Activated naive CD4-positive, alpha-beta T cell treated with anti-CD3 and anti-CD28 coated beads, Interleukin-2, amount 50 U/mL, for 24 hours (primary cell): ENCODE measurements around the gene ADCY10.
"Not testable (repeated sequence)": the region's sequence is repeated elsewhere in the genome, so short reads cannot be mapped to it uniquely, and the experiment has no call there.

ENCODE experiments used
- H3K27ac Mint-ChIP-seq: one replicate; pipeline ENCODE4 v1.8.0; 2021; ENCODE audit warnings: mild to moderate bottlenecking, mixed read lengths
- H3K27me3 Mint-ChIP-seq: one replicate; pipeline ENCODE4 v1.8.0; 2021; ENCODE audit warnings: mixed read lengths
- H3K36me3 Mint-ChIP-seq: one replicate; pipeline ENCODE4 v1.8.0; 2021; ENCODE audit warnings: mixed read lengths
- H3K4me1 Mint-ChIP-seq: one replicate; pipeline ENCODE4 v1.8.0; 2021; ENCODE audit warnings: mixed read lengths
- H3K4me3 Mint-ChIP-seq: one replicate; pipeline ENCODE4 v1.8.0; 2021; ENCODE audit warnings: mild to moderate bottlenecking, mixed read lengths
- H3K9me3 Mint-ChIP-seq: one replicate; pipeline ENCODE4 v1.8.0; 2021; ENCODE audit warnings: mixed read lengths

ADCY10 gene

DNA sequence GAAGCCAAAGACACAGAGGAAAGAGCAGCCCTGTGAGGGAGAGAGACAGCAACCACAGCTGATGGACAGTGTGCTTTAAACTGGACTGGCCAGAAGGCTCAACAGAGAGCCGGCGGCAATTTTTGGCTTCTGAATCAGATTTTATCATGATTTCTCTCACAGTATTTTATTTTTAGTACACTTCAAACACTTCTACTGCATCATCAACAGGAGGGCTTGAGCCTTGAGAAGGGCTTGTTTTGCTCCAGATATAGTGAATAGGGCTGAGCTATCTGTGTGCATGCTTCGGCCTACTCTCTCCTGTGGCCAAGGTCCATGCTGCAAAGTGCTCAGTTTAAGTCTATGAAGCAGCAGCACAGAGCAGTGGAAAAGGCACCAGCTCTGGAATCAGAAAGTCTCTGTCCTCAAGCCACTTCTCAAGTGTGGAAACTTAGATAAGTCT is 33.3 kb downstream of the ADCY10 start:
- no peaks in the 10 kb centered on the region for H3K9me3 Mint-ChIP-seq
- H3K27me3 Mint-ChIP-seq: peaks cover 4% of the 10 kb centered on the region
- H3K36me3 Mint-ChIP-seq: no peaks in the 10 kb centered on the region
- H3K4me3 Mint-ChIP-seq: no peak overlapping the region
- no peak overlapping the region for H3K27ac Mint-ChIP-seq
- H3K4me1 Mint-ChIP-seq: no peaks in the 10 kb centered on the region

DNA sequence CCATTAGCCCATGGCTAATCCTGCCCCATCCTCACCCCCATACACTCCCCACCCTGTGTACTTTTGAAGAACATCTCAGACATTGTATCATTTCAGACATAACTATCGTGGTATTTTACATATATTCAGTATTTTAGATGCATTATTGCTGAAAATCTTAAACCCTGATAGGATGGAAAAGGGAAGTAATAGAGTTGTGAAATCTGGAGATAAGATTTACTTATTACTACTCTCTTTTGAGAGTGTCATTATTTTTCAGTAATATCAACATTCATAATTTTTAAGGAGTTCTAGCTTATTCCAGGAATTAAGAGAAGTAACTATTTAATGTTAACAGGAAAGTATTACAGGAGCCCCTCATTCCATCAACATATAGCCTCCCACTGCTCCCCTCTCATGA is 34.4 kb downstream of the ADCY10 start:
- no peaks in the 10 kb centered on the region for H3K9me3 Mint-ChIP-seq
- H3K27ac Mint-ChIP-seq: no peak overlapping the region
- H3K27me3 Mint-ChIP-seq: no peaks in the 10 kb centered on the region
- H3K4me3 Mint-ChIP-seq: no peak overlapping the region
- no peaks in the 10 kb centered on the region for H3K4me1 Mint-ChIP-seq
- H3K36me3 Mint-ChIP-seq: no peaks in the 10 kb centered on the region

DNA sequence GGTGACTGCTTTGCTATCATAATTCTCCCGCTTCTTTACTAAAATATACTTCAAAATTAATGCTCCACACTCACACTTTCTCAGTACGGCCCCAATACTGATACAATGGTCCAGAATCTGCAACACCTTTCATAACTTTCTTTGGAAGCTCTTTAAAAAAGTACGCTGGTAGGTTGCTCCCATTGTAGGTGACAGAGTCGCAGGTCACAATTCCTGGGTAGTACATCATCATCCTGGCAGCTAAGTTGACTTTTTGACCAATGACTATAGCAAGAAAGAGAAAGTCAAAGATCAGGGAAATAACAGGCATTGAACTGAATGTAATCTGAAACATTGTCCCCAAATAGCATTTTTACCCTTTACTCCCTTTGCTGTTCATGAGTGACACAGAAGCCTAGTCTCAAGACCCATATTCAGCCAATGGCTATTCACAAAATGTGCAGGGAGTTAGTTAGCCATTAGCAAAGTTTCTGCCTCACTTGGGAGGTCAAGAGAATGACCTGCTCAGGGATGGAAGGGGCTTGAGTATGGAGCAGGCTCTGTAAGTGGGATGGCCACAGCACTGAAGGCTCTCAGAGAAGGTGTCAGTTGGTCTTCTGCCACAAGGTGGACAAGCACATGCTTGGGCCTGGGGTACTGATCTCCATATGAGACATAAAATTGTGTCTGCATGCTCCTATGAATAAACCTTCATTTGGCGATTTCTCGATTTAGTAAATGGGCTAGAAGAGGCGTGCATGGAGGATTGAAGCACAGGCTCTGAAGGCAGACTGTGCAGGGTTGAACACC is 35.4 kb downstream of the ADCY10 start:
- H3K36me3 Mint-ChIP-seq: no peaks in the 10 kb centered on the region
- no peak overlapping the region for H3K4me3 Mint-ChIP-seq
- no peaks in the 10 kb centered on the region for H3K9me3 Mint-ChIP-seq
- H3K27me3 Mint-ChIP-seq: no peaks in the 10 kb centered on the region
- no peaks in the 10 kb centered on the region for H3K4me1 Mint-ChIP-seq
- no peak overlapping the region for H3K27ac Mint-ChIP-seq

DNA sequence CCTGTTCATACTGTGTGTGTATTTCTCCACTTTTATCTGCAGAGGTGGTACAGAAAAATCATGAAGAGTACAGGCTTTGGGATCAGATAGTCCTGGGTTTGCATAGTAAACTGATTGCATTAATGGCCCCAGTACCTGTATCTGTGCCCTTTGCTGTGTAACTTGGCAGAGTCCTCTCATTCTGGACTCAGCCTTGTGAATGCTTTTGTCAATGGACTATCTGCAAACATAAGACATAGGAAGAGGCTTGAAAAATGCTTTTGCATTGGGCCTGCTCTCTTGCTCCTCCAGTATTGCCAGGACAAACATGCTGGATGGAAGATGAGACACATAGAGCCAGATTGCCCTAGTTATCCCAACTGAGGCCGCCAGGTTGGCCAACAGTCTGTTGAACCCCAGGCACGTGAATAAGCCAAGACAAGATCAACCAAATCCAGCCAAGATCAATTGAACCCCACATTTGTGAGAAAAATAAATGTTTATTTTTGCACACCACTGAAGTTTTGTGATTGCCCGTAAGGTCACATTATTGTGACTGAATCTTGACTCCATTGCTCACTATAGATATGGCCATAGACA is 37.2 kb downstream of the ADCY10 start:
- no peak overlapping the region for H3K4me3 Mint-ChIP-seq
- H3K27me3 Mint-ChIP-seq: no peaks in the 10 kb centered on the region
- H3K36me3 Mint-ChIP-seq: no peaks in the 10 kb centered on the region
- no peak overlapping the region for H3K27ac Mint-ChIP-seq
- no peaks in the 10 kb centered on the region for H3K4me1 Mint-ChIP-seq
- H3K9me3 Mint-ChIP-seq: no peaks in the 10 kb centered on the region

DNA sequence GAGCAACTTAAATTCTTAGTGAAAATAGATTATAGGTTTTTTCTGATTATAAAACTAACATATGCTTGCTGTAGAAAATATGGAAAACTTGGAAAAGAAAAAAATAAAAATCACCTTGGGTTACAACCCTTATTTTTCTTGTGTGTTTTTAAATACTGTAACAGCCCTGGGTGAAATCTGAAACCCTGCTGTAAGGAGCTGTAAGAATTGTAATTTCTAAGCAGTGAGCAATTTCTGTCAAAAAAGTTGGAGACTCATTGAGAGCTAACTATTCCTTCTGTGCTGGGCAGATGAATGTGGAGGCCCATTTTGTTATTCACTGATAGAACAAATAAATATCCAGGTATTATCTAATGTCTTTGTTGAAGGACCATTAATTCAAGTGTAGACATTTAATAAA is 42.6 kb downstream of the ADCY10 start:
- no peak overlapping the region for H3K4me3 Mint-ChIP-seq
- no peaks in the 10 kb centered on the region for H3K4me1 Mint-ChIP-seq
- no peaks in the 10 kb centered on the region for H3K36me3 Mint-ChIP-seq

DNA sequence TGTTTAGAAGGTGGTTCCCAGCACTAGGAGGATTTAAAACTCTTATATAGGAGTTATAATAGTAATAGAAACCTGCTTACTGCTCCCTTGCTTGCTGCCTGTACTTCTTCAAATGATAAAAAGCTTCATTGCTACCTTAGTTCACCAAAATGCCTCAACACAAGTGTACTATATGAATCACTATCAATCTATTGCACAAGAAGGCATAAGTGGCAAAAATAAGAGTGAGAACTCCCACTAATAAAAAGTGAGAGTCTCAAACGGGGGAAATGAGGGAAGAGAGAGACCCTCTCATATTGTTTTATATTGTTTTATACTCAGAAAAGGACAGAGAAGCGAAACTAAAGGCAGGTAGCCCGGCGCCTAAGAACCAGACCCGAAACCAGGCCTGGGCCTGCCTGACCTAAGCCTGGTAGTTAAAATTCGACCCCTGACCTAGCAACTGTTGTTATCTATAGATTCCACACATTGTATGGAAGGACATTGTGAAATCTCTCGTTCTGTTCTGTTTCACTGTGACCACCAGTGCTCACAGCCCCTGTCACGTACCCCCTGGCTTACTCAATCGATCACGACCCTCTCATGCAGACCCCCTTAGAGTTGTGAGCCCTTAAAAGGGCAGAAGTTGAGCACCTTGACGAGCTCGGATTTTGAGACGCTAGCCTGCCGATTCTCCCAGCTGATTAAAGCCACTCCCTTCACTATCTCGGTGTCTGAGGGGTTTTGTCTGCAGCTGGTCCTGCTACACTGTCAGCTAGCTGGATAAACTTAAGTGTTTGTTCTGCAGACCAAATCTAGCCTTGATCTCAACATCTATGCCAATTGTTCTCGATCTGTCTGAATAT is 44.6 kb downstream of the ADCY10 start:
- not testable (repeated sequence) for H3K4me1 Mint-ChIP-seq, H3K9me3 Mint-ChIP-seq, H3K27ac Mint-ChIP-seq, H3K27me3 Mint-ChIP-seq, H3K36me3 Mint-ChIP-seq, H3K4me3 Mint-ChIP-seq

More for the DNA sequence above, 42.6 kb downstream of the ADCY10 start:
- Mint-ChIP-seq H3K27me3 (no peaks in the 10 kb centered on the region), H3K27ac (no peak overlapping the region), H3K9me3 (no peaks in the 10 kb centered on the region)

DNA sequence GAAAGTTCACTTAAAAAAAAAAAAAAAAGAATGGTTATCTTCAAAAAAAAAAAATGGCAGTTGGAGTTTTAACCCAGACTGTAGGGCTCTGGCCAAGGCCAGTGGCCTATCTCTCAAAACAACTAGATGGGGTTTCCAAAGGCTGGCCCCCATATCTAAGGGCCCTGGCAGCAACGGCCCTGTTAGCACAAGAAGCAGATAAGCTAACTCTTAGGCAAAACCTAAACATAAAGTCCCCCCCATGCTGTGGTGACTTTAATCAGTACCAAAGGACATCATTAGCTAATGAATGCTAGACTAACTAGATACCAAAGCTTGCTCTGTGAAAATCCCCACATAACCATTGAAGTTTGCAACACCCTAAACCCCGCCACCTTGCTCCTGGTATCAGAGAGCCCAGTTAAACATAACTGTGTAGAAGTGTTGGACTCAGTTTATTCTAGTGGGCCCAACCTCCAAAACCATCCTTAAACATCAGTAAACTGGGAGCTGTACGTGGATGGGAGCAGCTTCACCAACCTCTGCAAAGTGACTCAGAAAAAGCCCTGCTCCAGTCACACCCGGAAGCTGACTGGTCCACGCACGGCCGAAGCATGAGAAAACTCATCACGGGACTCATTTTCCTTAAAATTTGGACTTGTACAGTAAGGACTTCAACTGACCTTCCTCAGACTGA is 47.1 kb downstream of the ADCY10 start:
- H3K9me3 Mint-ChIP-seq, H3K27me3 Mint-ChIP-seq, H3K4me1 Mint-ChIP-seq, H3K36me3 Mint-ChIP-seq, H3K27ac Mint-ChIP-seq, H3K4me3 Mint-ChIP-seq: not testable (repeated sequence)

DNA sequence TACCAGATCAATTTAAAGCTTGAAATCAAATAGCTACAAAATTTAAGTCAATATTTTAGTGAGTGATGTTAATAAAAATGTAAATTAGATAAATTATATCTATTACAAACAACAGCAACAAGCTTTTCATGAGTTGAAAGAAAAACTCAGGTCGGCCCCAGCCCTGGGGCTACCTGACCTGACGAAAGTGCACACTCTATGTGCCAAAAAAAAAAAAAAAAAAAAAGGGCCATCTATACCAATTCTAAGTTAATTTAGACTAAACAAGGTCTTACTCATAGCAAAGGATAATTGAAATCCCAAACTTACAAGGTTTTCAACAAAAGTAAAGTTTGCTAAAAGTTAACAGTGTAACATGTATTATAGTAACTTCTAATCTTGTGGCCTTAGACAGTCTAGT is 47.6 kb downstream of the ADCY10 start:
- not testable (repeated sequence) for H3K9me3 Mint-ChIP-seq, H3K4me3 Mint-ChIP-seq, H3K36me3 Mint-ChIP-seq, H3K4me1 Mint-ChIP-seq, H3K27me3 Mint-ChIP-seq, H3K27ac Mint-ChIP-seq

DNA sequence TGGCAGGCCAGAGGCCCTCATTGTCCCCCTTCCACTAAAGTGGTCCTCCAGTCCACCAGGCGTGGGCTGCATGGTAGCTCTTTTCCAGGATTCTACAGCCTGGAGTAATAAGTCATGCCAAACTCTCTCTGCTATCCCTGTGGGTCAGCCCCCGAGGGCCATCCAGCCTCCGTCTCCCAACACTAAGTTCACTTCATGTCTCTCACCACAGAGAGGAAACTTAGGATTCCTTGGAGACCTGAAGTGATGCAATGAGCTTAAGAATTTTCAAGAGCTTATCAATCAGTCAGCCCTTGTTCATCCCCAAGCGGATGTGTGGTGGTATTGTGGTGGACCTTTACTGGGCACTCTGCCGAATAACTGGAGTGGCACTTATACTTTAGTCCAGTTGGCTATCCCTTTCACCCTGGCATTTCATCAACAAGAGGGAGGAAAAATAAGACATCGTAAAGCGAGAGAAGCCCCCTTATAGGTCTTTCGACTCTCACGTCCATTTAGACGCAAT is 48.1 kb downstream of the ADCY10 start:
- H3K36me3 Mint-ChIP-seq, H3K9me3 Mint-ChIP-seq, H3K4me3 Mint-ChIP-seq, H3K4me1 Mint-ChIP-seq, H3K27ac Mint-ChIP-seq, H3K27me3 Mint-ChIP-seq: not testable (repeated sequence)

DNA sequence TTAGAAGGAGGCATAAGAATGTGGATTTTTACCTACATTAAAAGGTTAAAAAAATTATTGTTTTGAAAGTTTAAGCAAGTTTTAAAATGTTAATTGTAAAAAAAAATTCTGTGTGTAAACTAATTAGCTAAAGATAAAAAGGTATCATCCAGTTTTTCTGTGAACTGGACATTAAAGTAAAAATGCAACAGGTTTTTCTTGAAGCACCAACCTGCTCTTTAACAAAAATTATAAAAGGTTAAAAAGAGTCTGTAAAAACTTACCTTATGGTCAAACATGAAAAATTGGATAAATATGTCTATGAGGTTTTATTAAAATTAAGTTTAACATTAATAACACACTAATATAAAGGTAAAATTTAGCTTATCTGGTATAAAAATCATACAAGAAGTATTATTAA is 48.7 kb downstream of the ADCY10 start:
- H3K27me3 Mint-ChIP-seq, H3K36me3 Mint-ChIP-seq, H3K9me3 Mint-ChIP-seq, H3K4me3 Mint-ChIP-seq, H3K4me1 Mint-ChIP-seq, H3K27ac Mint-ChIP-seq: not testable (repeated sequence)

DNA sequence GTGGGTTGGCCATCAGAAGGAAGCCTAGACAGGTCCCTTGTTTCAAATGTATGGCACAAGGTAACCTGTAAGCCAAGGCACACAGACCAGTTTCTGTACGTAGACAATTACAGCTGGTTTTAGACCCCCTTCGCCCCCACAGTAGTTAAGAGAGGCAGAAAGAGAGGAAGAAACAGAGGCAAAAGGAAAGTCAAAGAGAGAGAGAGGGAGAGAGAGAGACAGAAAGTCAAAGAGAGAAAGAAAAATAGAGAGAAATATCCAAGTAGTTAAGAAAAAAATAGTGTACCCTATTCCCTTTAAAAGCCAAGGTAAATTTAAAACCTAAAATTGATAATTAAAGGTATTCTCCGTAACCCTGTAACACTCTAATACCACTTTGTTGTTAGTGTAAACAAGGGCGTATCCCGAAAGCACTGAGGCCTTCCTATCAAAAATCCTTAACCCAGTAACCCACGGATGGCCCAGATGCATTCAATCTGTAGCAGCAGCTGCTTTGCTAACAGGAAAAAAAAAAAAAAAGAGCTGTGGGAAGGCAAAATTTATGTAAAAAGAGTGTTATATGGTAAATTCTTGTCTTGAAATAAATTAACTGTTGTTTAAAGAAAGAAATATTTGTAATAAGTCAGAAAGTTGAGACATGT is 49.4 kb downstream of the ADCY10 start:
- H3K27ac Mint-ChIP-seq: no peak overlapping the region
- H3K36me3 Mint-ChIP-seq: no peaks in the 10 kb centered on the region
- no peaks in the 10 kb centered on the region for H3K4me1 Mint-ChIP-seq
- H3K9me3 Mint-ChIP-seq: no peaks in the 10 kb centered on the region
- no peak overlapping the region for H3K4me3 Mint-ChIP-seq
- H3K27me3 Mint-ChIP-seq: no peaks in the 10 kb centered on the region

DNA sequence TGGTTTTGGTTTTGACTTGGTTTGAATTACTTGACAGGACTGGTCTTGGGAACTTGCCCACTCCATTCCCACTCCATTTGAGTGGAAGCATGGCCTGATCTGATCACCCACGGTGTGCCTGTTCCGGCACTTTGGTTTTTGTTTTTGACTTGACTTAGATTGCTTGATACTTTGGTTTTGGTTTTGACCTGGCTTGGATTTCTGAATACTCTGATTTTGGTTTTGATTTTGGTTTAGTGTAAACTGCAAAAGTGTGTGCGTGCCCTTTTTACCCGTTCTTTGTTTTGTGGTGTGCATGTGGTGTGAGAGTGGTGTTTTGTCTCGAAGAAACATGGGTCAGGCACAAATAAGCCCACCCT is 50.0 kb downstream of the ADCY10 start:
- no peaks in the 10 kb centered on the region for H3K4me1 Mint-ChIP-seq
- H3K4me3 Mint-ChIP-seq: no peak overlapping the region
- H3K27me3 Mint-ChIP-seq: no peaks in the 10 kb centered on the region
- H3K36me3 Mint-ChIP-seq: no peaks in the 10 kb centered on the region
- no peak overlapping the region for H3K27ac Mint-ChIP-seq
- H3K9me3 Mint-ChIP-seq: no peaks in the 10 kb centered on the region

DNA sequence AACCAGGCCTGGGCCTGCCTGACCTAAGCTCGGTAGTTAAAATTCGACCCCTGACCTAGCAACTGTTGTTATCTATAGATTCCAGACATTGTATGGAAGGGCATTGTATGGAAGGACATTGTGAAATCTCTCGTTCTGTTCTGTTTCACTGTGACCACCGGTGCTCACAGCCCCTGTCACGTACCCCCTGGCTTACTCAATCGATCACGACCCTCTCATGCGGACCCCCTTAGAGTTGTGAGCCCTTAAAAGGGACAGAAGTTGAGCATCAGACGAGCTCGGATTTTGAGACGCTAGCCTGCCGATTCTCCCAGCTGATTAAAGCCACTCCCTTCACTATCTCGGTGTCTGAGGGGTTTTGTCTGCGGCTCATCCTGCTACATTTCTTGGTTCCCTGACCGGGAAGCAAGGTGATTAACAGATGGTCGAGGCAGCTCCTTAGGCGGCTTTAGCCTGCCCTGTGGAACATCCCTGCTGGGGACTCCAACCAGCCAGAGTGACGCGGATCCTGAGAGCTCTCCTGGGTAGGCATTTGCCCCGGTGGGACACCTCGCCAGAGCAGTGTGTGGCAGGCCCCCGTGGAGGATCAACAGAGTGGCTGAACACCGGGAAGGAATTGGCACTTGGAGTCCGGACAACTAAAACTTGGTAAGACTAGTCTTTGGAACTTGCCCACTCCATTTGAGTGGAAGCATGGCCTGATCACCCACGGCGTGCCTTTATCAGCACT is 50.6 kb downstream of the ADCY10 start:
- not testable (repeated sequence) for H3K36me3 Mint-ChIP-seq, H3K27me3 Mint-ChIP-seq, H3K4me1 Mint-ChIP-seq, H3K9me3 Mint-ChIP-seq, H3K27ac Mint-ChIP-seq, H3K4me3 Mint-ChIP-seq

DNA sequence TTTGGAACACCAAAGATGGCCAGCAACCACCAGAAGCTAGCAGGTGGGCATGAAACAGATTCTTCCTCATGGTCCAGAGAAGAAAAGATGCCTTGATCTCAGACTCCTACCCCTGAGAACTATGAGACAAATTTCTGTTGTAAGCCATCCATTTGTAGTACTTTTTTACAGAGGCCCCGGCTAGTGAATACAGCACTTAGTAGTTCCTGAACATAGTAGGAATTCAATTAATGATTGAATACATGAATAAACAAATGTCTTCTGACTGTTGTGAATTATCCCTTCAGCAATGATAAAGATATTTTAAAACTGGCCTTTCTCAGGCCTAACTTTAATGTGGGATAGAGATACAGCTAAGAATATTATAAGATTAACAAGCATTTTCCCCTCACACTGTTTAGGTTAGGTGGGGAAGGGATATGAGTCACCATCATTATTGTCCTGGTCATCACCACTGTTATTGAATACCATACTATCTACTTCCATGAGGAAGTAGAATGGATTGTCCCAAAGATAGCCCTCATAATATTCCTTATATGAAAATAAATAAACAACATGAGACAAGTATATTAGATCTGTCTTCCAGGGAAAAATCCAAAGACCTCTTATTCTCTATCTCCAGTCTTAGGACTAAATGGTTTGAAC is 51.4 kb downstream of the ADCY10 start:
- H3K27me3 Mint-ChIP-seq: no peaks in the 10 kb centered on the region
- no peaks in the 10 kb centered on the region for H3K9me3 Mint-ChIP-seq
- no peak overlapping the region for H3K27ac Mint-ChIP-seq
- H3K36me3 Mint-ChIP-seq: no peaks in the 10 kb centered on the region
- H3K4me3 Mint-ChIP-seq: no peak overlapping the region
- H3K4me1 Mint-ChIP-seq: no peaks in the 10 kb centered on the region
